H9 (cell line): ENCODE measurements around the gene NFKBIZ. TPM values are rescaled to one million over a fixed set of nuclear protein-coding genes. Genes with fewer than 3 reads are reported as not detected.

Source experiments
- DNase-seq: peaks from one replicate; pipeline ENCODE4 v3.0.0-alpha.2; 2017
- H2AFZ ChIP-seq: one replicate; pipeline ENCODE4 v1.6.1; 2013; ENCODE audit warnings: mild to moderate bottlenecking, low read length, control low read depth, moderate library complexity
- H2AK5ac ChIP-seq: 2 replicates; pipeline ENCODE4 v1.6.1; 2013; ENCODE audit warnings: low read length, control low read depth, mixed read lengths; ENCODE audit not compliant: insufficient read length
- H2BK120ac ChIP-seq: one replicate; pipeline ENCODE4 v1.6.1; 2013; ENCODE audit warnings: low read depth, mild to moderate bottlenecking, low read length, control low read depth, inconsistent platforms; ENCODE audit not compliant: poor library complexity, severe bottlenecking
- H2BK12ac ChIP-seq: 2 replicates; pipeline ENCODE4 v1.6.1; 2013; ENCODE audit warnings: low read length, control low read depth, mixed read lengths, low read depth; ENCODE audit not compliant: insufficient read length
- H2BK15ac ChIP-seq: 2 replicates; pipeline ENCODE4 v1.6.1; 2013; ENCODE audit warnings: low read depth, low read length, control low read depth
- H2BK20ac ChIP-seq: one replicate; pipeline ENCODE4 v1.6.1; 2013; ENCODE audit warnings: low read depth, mild to moderate bottlenecking, low read length, control low read depth, inconsistent platforms; ENCODE audit not compliant: poor library complexity, severe bottlenecking
- H2BK5ac ChIP-seq: 2 replicates; pipeline ENCODE4 v1.6.1; 2013; ENCODE audit warnings: low read length, control low read depth, mixed read lengths; ENCODE audit not compliant: insufficient read length
- H3K14ac ChIP-seq: 2 replicates; pipeline ENCODE4 v1.6.1; 2013; ENCODE audit warnings: low read length, control low read depth; ENCODE audit not compliant: insufficient read depth
- H3K18ac ChIP-seq: 2 replicates; pipeline ENCODE4 v1.6.1; 2013; ENCODE audit warnings: low read depth, mild to moderate bottlenecking, mixed read lengths, low read length, control low read depth; ENCODE audit not compliant: insufficient read length
- H3K23ac ChIP-seq: 2 replicates; pipeline ENCODE4 v1.6.1; 2013; ENCODE audit warnings: low read length, control low read depth, mixed read lengths, low read depth; ENCODE audit not compliant: insufficient read length
- H3K23me2 ChIP-seq: 2 replicates; pipeline ENCODE4 v1.6.1; 2013; ENCODE audit warnings: low read depth, mild to moderate bottlenecking, mixed read lengths, low read length, control low read depth; ENCODE audit not compliant: insufficient read length, poor library complexity, severe bottlenecking
- H3K27ac ChIP-seq: 2 replicates; pipeline ENCODE4 v1.5.1; 2013; ENCODE audit warnings: low read length, control low read depth, mixed read lengths, low read depth; ENCODE audit not compliant: insufficient read length
- H3K27me3 ChIP-seq: 2 replicates; pipeline ENCODE4 v1.6.1; 2013; ENCODE audit warnings: low read length, control low read depth, inconsistent platforms; ENCODE audit not compliant: insufficient read depth
- H3K4ac ChIP-seq: 2 replicates; pipeline ENCODE4 v1.6.1; 2013; ENCODE audit warnings: low read depth, mild to moderate bottlenecking, control low read depth, inconsistent platforms, low read length, moderate library complexity
- H3K4me1 ChIP-seq: 2 replicates; pipeline ENCODE4 v1.6.1; 2013; ENCODE audit warnings: low read length, control low read depth, inconsistent platforms; ENCODE audit not compliant: insufficient read depth
- H3K4me2 ChIP-seq: 2 replicates; pipeline ENCODE4 v1.6.1; 2013; ENCODE audit warnings: low read length, control low read depth, mixed read lengths; ENCODE audit not compliant: insufficient read length, insufficient read depth
- H3K56ac ChIP-seq: 2 replicates; pipeline ENCODE4 v1.6.1; 2013; ENCODE audit warnings: low read depth, mild to moderate bottlenecking, mixed read lengths, low read length, control low read depth; ENCODE audit not compliant: insufficient read length
- H3K79me1 ChIP-seq: 2 replicates; pipeline ENCODE4 v1.6.1; 2013; ENCODE audit warnings: low read depth, mild to moderate bottlenecking, moderate library complexity, low read length, control low read depth, inconsistent platforms; ENCODE audit not compliant: insufficient read depth, poor library complexity, severe bottlenecking
- H3K79me2 ChIP-seq: 2 replicates; pipeline ENCODE4 v1.6.1; 2013; ENCODE audit warnings: low read length, control low read depth, inconsistent platforms; ENCODE audit not compliant: insufficient read depth
- H3K9ac ChIP-seq: 2 replicates; pipeline ENCODE4 v1.6.1; 2013; ENCODE audit warnings: low read length, control low read depth, mixed read lengths; ENCODE audit not compliant: insufficient read length; ENCODE audit errors: extremely low read depth
- H3K9me3 ChIP-seq: one replicate; pipeline ENCODE4 v1.6.1; 2013; ENCODE audit warnings: low read depth, low read length, inconsistent platforms; ENCODE audit not compliant: control insufficient read depth
- H3T11ph ChIP-seq: one replicate; pipeline ENCODE4 v1.6.1; 2013; ENCODE audit warnings: mild to moderate bottlenecking, low read length, control low read depth, inconsistent platforms
- H4K20me1 ChIP-seq: one replicate; pipeline ENCODE4 v1.6.1; 2013; ENCODE audit not compliant: control insufficient read depth, insufficient read length, insufficient read depth
- H4K5ac ChIP-seq: 2 replicates; pipeline ENCODE4 v1.6.1; 2013; ENCODE audit warnings: low read depth, mild to moderate bottlenecking, mixed read lengths, low read length, control low read depth; ENCODE audit not compliant: insufficient read length
- H4K8ac ChIP-seq: replicated peaks from 2 replicates; pipeline ENCODE4 v1.6.1; 2013; ENCODE audit warnings: low read length, control low read depth, mixed read lengths, low read depth; ENCODE audit not compliant: insufficient read length
- H4K91ac ChIP-seq: 2 replicates; pipeline ENCODE4 v1.6.1; 2013; ENCODE audit warnings: low read depth, mild to moderate bottlenecking, moderate library complexity, mixed read lengths, low read length, control low read depth; ENCODE audit not compliant: insufficient read length
- H3K27ac Mint-ChIP-seq, 3 experiments: 2 replicates in 2 of 3; 3 replicates in 1 of 3; pipeline ENCODE4 v1.8.0; 2020 to 2021; ENCODE audit warnings: mixed read lengths in 3 of 3, mild to moderate bottlenecking in 1 of 3, moderate library complexity in 1 of 3
- H3K27me3 Mint-ChIP-seq: 2 replicates; pipeline ENCODE4 v1.8.0; 2021; ENCODE audit warnings: low read depth, mild to moderate bottlenecking, moderate library complexity, mixed read lengths
- H3K36me3 Mint-ChIP-seq, 3 experiments: 2 replicates in 2 of 3; 3 replicates in 1 of 3; pipeline ENCODE4 v1.8.0; 2020 to 2021; ENCODE audit warnings: low read depth in 3 of 3, mixed read lengths in 3 of 3; ENCODE audit not compliant: insufficient read depth in 1 of 3
- H3K4me1 Mint-ChIP-seq, 2 experiments: 2 replicates each; pipeline ENCODE4 v1.8.0; 2020; ENCODE audit warnings: mixed read lengths in 2 of 2
- H3K4me3 Mint-ChIP-seq, 2 experiments: 2 replicates in 1 of 2; 3 replicates in 1 of 2; pipeline ENCODE4 v1.8.0; 2020 to 2021; ENCODE audit warnings: mild to moderate bottlenecking in 2 of 2, mixed read lengths in 2 of 2, moderate library complexity in 1 of 2
- H3K9me3 Mint-ChIP-seq, 2 experiments: 2 replicates in 1 of 2; 3 replicates in 1 of 2; pipeline ENCODE4 v1.8.0; 2020; ENCODE audit warnings: mild to moderate bottlenecking in 2 of 2, mixed read lengths in 2 of 2, moderate library complexity in 1 of 2
- CTCF ChIP-seq: fragments of 200-600 bp; sonication (generic); conservative IDR thresholded peaks from 3 replicates; pipeline ENCODE4 v1.8.0; 2021; ENCODE audit warnings: antibody characterized with exemption, mild to moderate bottlenecking
- WGBS: extraction: QIAGEN DNeasy Blood & Tissue Kit; methylation state at CpG from one replicate; pipeline ENCODE4 v1.1.7; 2013; ENCODE audit warnings: missing lambda C conversion rate, low lambda C conversion rate, mixed read lengths; ENCODE audit not compliant: insufficient read length; ENCODE audit errors: extremely low coverage; 5-methylcytosine and 5-hydroxymethylcytosine counted together
- total RNA-seq: library from RNA; stranded (reverse); gene quantifications from 2 replicates; pipeline ENCODE4 v1.2.1, GENCODE V29; 2021

The NFKBIZ gene
- total RNA-seq, 1 experiment from 2014 or later = 11.1 TPM

DNA sequence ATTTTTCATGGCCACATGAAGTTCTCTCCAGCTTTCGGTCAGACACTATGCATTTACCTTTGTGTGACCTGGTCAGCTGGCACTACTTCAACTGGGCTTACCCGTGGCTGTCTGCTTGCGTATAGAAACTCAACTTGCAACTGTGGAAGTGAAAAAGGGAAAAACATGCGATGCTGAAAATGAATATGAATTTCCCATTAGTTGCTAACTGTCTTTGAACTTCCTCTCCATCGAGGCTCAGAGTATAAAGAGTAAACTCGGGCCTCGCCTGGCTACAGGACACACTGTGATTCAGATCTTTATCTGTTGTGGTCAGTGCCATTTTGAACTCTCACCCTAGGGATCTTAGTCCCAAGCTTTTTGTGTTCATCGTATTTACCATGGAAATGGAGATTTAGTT, 26.8 kb downstream of the NFKBIZ start:
- no peak for DNase-seq
- Histone ChIP-seq H3K14ac (no peak overlapping the region), H3K79me1 (no peaks in the 10 kb centered on the region), H3K9ac (no peak overlapping the region), H2AFZ (no peak overlapping the region), H3T11ph (no peak overlapping the region), H3K23me2 (no peaks in the 10 kb centered on the region), H3K4me2 (no peak overlapping the region), H2BK5ac (no peak overlapping the region), H3K27me3 (no peaks in the 10 kb centered on the region), H2AK5ac (no peak overlapping the region), H3K56ac (no peak overlapping the region), H2BK12ac (no peak overlapping the region), H4K91ac (no peak overlapping the region), H3K18ac (no peak overlapping the region), H3K79me2 (no peaks in the 10 kb centered on the region), H2BK20ac (no peak overlapping the region), H4K8ac (no peak overlapping the region), H3K4ac (no peak overlapping the region), H3K23ac (no peak overlapping the region), H2BK120ac (no peak overlapping the region), H2BK15ac (no peak overlapping the region), H4K20me1 (no peaks in the 10 kb centered on the region), H3K27ac (no peak overlapping the region), H3K4me1 (no peaks in the 10 kb centered on the region), H4K5ac (no peak overlapping the region), H3K9me3 (no peaks in the 10 kb centered on the region)
- Mint-ChIP-seq H3K27me3 (no peaks in the 10 kb centered on the region), H3K4me1 (no peaks in the 10 kb centered on the region), H3K9me3 (no peaks in the 10 kb centered on the region), H3K4me3 (no peak overlapping the region), H3K27ac (no peak overlapping the region), H3K36me3 (no peaks in the 10 kb centered on the region)
- no peak for TF ChIP-seq CTCF
- WGBS = no CpG with 5 or more reads among the region's 8 CpGs
